Measurements from ENCODE around the gene DOCK9.
"Not testable (repeated sequence)": the region's sequence is repeated elsewhere in the genome, so short reads cannot be mapped to it uniquely, and the experiment has no call there.

The DOCK9 gene

GRCh38 chr13:98823442-98823841 is 154.4 kb downstream of the DOCK9 start:
- Histone ChIP-seq H4K20me1 (no peaks in the 10 kb centered on the region), H3K27me3 (no peaks in the 10 kb centered on the region), H3K9me3 (no peaks in the 10 kb centered on the region), H3K9ac (no peak overlapping the region), H3K27ac (no peak overlapping the region), H3K4me2 (no peak overlapping the region), H3K36me3 (no peaks in the 10 kb centered on the region), H3K4me1 (peaks cover 46% of the 10 kb centered on the region), H3K4me3 (no peak overlapping the region)
- TF ChIP-seq Cebpa-rat (IDR thresholded peaks at IDR 0.05), result no peak

GRCh38 chr13:98822225-98822606 is 155.6 kb downstream of the DOCK9 start:
- Histone ChIP-seq H3K9ac (no peak overlapping the region), H3K27me3 (no peaks in the 10 kb centered on the region), H3K4me1 (peaks cover 38% of the 10 kb centered on the region), H3K9me3 (no peaks in the 10 kb centered on the region), H4K20me1 (no peaks in the 10 kb centered on the region), H3K27ac (no peak overlapping the region), H3K4me3 (no peak overlapping the region), H3K4me2 (no peak overlapping the region), H3K36me3 (no peaks in the 10 kb centered on the region)
- no peak for TF ChIP-seq Cebpa-rat (IDR thresholded peaks at IDR 0.05)

DNA sequence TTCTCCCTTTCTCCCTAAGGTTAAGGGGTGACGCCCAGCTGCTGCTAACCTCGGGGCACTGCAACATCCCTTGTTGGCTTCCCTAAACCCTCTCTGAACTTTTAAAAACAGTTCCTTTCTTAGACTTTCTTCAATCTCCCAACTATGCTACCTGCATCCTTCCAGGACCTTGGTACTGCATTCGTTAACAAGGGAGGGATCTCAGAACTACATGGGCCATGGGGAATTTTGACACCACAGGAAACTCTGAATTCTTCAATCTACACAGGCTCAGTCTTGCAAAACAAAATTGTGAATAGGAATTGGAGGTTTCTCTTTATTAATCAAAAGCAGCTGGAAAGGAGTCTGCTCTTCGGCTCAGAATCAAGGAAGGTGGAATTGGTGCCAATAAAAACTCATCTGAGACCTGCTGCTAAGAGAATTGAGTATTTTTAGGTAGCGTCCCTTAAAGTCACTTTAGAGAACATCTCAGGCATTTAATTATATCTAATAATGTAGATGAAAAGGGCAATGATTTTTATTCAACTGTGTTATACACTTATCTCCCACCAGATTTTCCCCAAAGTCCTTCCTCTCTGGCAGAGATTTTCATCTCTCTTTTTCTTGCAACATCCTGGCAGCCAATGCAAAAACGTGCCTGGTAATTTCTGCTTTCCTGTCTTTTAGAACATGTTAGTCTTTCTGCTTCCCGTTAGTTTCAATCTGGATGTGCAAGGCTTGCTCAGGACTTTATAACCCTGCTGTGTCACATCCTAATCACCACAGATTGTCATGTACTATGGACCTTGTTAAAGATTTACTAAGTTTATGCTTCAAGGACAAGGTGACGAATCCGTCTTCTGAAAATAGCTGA is 156.3 kb downstream of the DOCK9 start:
- no peak overlapping the region for H3K4me3 ChIP-seq
- H3K27ac ChIP-seq, result no peak overlapping the region
- no peaks in the 10 kb centered on the region for H4K20me1 ChIP-seq
- no peaks in the 10 kb centered on the region for H3K27me3 ChIP-seq
- no peak overlapping the region for H3K9ac ChIP-seq
- no peak for TF ChIP-seq Cebpa-rat (IDR thresholded peaks at IDR 0.05)
- peak overlapping the region; percentile 42; the same call in 1 of the 2 replicates for H3K4me2 ChIP-seq
- no peaks in the 10 kb centered on the region for H3K9me3 ChIP-seq
- H3K36me3 ChIP-seq, result no peaks in the 10 kb centered on the region
- peaks cover 34% of the 10 kb centered on the region for H3K4me1 ChIP-seq

DNA sequence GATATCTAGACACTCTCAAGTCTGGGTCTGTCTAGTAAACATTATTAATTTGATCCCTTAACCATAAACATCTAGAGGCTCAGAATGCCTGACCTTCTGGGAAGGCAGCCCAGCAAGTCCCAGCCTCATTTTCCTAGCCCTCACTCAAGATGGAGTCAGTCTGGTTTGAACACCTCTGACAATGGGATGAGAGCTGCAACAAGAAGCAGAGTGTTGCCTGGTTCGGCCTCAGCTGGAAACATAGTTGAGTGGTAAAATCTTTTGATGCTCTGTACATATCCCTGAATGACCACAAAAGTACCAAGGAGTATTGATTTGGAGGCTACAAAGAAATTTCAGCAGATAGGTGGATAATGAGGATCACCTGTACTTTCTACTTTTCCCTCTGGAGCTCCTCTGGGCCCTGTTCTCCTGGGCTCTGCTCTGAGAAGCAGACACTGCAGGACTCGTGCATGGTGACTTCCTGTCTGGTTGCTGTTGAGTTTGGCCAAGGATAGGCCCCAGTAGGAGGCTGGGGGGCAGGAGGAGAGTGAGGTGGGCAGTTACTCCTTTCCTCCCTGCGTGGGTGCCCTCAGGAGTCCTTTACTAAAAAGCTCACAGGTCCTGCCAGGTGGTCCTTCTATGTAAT is 157.0 kb downstream of the DOCK9 start:
- no peak overlapping the region for H3K27ac ChIP-seq
- H4K20me1 ChIP-seq, result no peaks in the 10 kb centered on the region
- no peaks in the 10 kb centered on the region for H3K36me3 ChIP-seq
- no peak for TF ChIP-seq Cebpa-rat (IDR thresholded peaks at IDR 0.05)
- no peaks in the 10 kb centered on the region for H3K9me3 ChIP-seq
- H3K4me1 ChIP-seq, result peaks cover 26% of the 10 kb centered on the region
- peak overlapping the region; percentile 42; the same call in 1 of the 2 replicates for H3K4me2 ChIP-seq
- H3K27me3 ChIP-seq, result no peaks in the 10 kb centered on the region
- H3K9ac ChIP-seq, result no peak overlapping the region
- no peak overlapping the region for H3K4me3 ChIP-seq

DNA sequence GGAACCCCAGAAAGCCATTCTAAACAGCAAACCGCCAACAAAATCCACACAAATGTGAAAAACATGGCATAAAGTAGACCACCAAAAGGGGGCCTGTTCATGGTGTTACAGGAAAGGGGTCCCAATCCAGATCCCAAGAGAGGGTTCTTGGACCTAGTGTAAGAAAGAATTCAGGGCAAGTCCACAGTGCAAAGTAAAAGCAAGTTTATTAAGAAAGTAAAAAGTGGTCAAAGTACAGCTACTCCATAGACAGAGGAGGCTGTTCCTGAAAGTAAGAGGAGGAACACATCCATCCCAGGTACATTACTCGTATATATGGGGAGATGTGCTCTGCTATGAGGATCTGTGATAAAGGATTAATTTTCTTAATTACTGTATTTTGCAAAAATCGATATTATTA is 157.6 kb downstream of the DOCK9 start:
- no peaks in the 10 kb centered on the region for H3K27me3 ChIP-seq
- H3K4me2 ChIP-seq, result no peak overlapping the region
- H3K4me1 ChIP-seq, result peaks cover 21% of the 10 kb centered on the region
- no peak overlapping the region for H3K9ac ChIP-seq
- no peaks in the 10 kb centered on the region for H4K20me1 ChIP-seq
- TF ChIP-seq Cebpa-rat (IDR thresholded peaks at IDR 0.05), result no peak
- H3K36me3 ChIP-seq, result no peaks in the 10 kb centered on the region
- H3K4me3 ChIP-seq, result no peak overlapping the region
- H3K9me3 ChIP-seq, result no peaks in the 10 kb centered on the region
- H3K27ac ChIP-seq, result no peak overlapping the region

DNA sequence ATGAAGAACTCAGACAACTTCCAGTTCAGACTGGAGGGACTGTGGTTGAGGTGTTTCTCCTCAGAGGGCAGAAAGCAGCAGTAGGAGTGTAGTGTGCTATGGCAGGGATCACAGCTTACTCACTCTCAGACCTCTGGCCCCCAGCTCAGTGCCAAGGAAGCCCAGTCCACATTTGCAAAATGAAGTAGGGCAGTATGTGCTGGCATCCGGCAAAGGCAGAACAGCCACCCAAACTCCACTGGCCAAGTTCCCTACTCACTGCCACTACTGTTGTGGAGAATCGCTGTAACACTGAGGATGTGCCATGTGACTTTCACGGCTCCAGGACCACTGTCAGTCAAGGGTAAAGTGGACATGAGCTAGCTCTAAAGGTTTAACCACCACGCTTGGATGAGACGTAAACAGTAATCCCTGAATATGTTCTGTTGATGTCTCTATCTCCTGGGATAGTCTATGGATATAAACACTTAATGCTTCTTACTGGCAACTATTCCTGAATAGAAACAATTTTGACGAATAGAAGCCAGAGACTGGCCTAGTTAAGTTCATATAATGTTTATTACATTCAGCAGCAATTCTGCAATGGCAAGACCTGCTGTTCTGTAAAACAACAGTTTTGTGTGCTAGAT is 158.4 kb downstream of the DOCK9 start:
- H3K4me1 ChIP-seq, result peaks cover 15% of the 10 kb centered on the region
- H3K4me2 ChIP-seq, result no peak overlapping the region
- no peaks in the 10 kb centered on the region for H3K36me3 ChIP-seq
- no peaks in the 10 kb centered on the region for H4K20me1 ChIP-seq
- no peak for TF ChIP-seq Cebpa-rat (IDR thresholded peaks at IDR 0.05)
- no peak overlapping the region for H3K27ac ChIP-seq
- H3K27me3 ChIP-seq, result no peaks in the 10 kb centered on the region
- H3K9ac ChIP-seq, result no peak overlapping the region
- H3K9me3 ChIP-seq, result no peaks in the 10 kb centered on the region
- H3K4me3 ChIP-seq, result no peak overlapping the region

GRCh38 chr13:98816406-98816805 is 161.5 kb downstream of the DOCK9 start:
- Histone ChIP-seq H3K9me3 (no peaks in the 10 kb centered on the region), H3K9ac (no peak overlapping the region), H3K27ac (no peak overlapping the region), H3K4me3 (no peak overlapping the region), H3K4me1 (peaks cover 7% of the 10 kb centered on the region), H4K20me1 (no peaks in the 10 kb centered on the region), H3K36me3 (no peaks in the 10 kb centered on the region), H3K27me3 (no peaks in the 10 kb centered on the region), H3K4me2 (no peak overlapping the region)
- no peak for TF ChIP-seq Cebpa-rat (IDR thresholded peaks at IDR 0.05)

- no peak overlapping the region for H3K4me3 ChIP-seq
- H3K4me1 ChIP-seq, result no peaks in the 10 kb centered on the region
- H3K9me3 ChIP-seq, result no peaks in the 10 kb centered on the region
- H4K20me1 ChIP-seq, result no peaks in the 10 kb centered on the region
- no peak overlapping the region for H3K9ac ChIP-seq
- no peaks in the 10 kb centered on the region for H3K36me3 ChIP-seq
- no peak overlapping the region for H3K27ac ChIP-seq
- no peak for TF ChIP-seq Cebpa-rat (IDR thresholded peaks at IDR 0.05)
- H3K27me3 ChIP-seq, result no peaks in the 10 kb centered on the region
- H3K4me2 ChIP-seq, result no peak overlapping the region
These were observed 163.9 kb downstream of the DOCK9 start for GRCh38 chr13:98813993-98814392.

DNA sequence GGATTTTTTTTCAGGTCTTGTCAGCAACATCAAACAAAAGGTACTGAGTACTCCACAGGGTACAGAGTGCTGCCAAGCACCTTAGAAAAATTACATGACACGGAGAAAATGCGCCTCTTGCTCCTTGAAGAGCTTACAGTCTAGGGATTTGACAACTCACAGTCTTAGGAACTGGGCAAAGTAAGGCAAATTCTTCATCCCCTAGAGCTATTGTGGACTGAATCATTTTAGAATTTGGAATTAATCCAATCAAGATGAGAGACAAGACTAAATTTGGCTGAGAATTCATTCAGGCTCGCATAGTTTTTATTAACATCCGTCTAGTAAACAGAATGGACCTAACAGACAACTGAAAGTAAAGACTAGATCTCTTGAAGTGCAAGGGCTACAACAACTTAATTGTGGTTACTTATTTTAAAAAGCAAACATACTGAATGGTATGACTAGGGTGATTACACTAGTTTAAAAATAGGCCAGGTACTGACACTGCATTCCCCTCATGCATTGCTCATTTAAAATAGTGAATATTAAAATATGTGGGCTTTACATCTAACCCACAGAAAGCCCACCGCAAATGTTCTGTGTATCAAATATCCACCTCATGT is 165.6 kb downstream of the DOCK9 start:
- H3K4me3 ChIP-seq, H3K4me2 ChIP-seq, H3K27ac ChIP-seq, H4K20me1 ChIP-seq, H3K9ac ChIP-seq, H3K36me3 ChIP-seq, H3K4me1 ChIP-seq, H3K9me3 ChIP-seq, H3K27me3 ChIP-seq: not testable (repeated sequence)

GRCh38 chr13:98810746-98811145 is 167.1 kb downstream of the DOCK9 start:
- TF ChIP-seq Cebpa-rat (IDR thresholded peaks at IDR 0.05), result no peak
- Histone ChIP-seq H3K27me3 (no peaks in the 10 kb centered on the region), H3K27ac (no peak overlapping the region), H3K9me3 (no peaks in the 10 kb centered on the region), H4K20me1 (no peaks in the 10 kb centered on the region), H3K9ac (no peak overlapping the region), H3K4me2 (no peak overlapping the region), H3K36me3 (no peaks in the 10 kb centered on the region), H3K4me1 (no peaks in the 10 kb centered on the region), H3K4me3 (no peak overlapping the region)

Data from BLaER1 (cell line).